HG02798 (cell line): ENCODE results near the gene C19orf67.

ENCODE experiments used
- ATAC-seq: cut with Tn5 transposase; IDR thresholded peaks from one replicate; pipeline ENCODE4 v1.9.1; 2021; ENCODE audit warnings: mild to moderate bottlenecking; ENCODE audit not compliant: unreplicated experiment, poor library complexity

Gene C19orf67

GRCh38 chr19:14085309-14085995 lies at the start of gene C19orf67:
Gene C19orf67, minus strand, starts transcription at chr19:14085783. Its CDS starts 156 bp downstream, at chr19:14085627.
- ATAC-seq: no peak

GRCh38 chr19:14135355-14135754 lies 49.8 kb upstream of the C19orf67 start:
- no peak for ATAC-seq

GRCh38 chr19:14127929-14128509 lies 42.4 kb upstream of the C19orf67 start:
- peak; percentile 34 for ATAC-seq

- no peak for ATAC-seq
These were observed 41.6 kb upstream of the C19orf67 start for GRCh38 chr19:14127176-14127575.

- ATAC-seq: no peak
These were observed 37.3 kb upstream of the C19orf67 start for GRCh38 chr19:14122924-14123323.

GRCh38 chr19:14120497-14120780 lies 34.9 kb upstream of the C19orf67 start:
- no peak for ATAC-seq

GRCh38 chr19:14119644-14120496 lies 34.3 kb upstream of the C19orf67 start:
- no peak for ATAC-seq

- no peak for ATAC-seq
These were observed 33.6 kb upstream of the C19orf67 start for GRCh38 chr19:14119146-14119545.

GRCh38 chr19:14118165-14119051 lies 32.8 kb upstream of the C19orf67 start:
- ATAC-seq: peak; percentile 38

GRCh38 chr19:14117668-14118164 lies 32.1 kb upstream of the C19orf67 start, which contains the start of gene PRKACA:
Gene PRKACA, minus strand, starts transcription at chr19:14117762. Its CDS starts 215 bp downstream, at chr19:14117547.
- peak; percentile 94 for ATAC-seq

GRCh38 chr19:14116918-14117578 lies 31.5 kb upstream of the C19orf67 start:
- peak; percentile 2 for ATAC-seq

GRCh38 chr19:14116525-14116917 lies 30.9 kb upstream of the C19orf67 start:
- ATAC-seq: no peak

- no peak for ATAC-seq
These were observed 30.2 kb upstream of the C19orf67 start for GRCh38 chr19:14115756-14116155.

- ATAC-seq: no peak
These were observed 29.3 kb upstream of the C19orf67 start for GRCh38 chr19:14114854-14115253.

- ATAC-seq: no peak
These were observed 28.9 kb upstream of the C19orf67 start for GRCh38 chr19:14114439-14114838.

GRCh38 chr19:14113762-14114414 lies 28.3 kb upstream of the C19orf67 start:
- no peak for ATAC-seq

- ATAC-seq: no peak
These were observed 27.3 kb upstream of the C19orf67 start for GRCh38 chr19:14112809-14113385.

- ATAC-seq: no peak
These were observed 26.6 kb upstream of the C19orf67 start for GRCh38 chr19:14112051-14112808.
